ENCODE measurements around the gene DGLUCY. TPM values are rescaled to one million over a fixed set of nuclear protein-coding genes. Genes with fewer than 3 reads are reported as not detected.
A peak's percentile ranks its signal among the peaks of the same experiment; 100 is the strongest.

DGLUCY gene
- total RNA-seq, 2 experiments from 2014 or later: 39.5 to 49.2 TPM

DNA sequence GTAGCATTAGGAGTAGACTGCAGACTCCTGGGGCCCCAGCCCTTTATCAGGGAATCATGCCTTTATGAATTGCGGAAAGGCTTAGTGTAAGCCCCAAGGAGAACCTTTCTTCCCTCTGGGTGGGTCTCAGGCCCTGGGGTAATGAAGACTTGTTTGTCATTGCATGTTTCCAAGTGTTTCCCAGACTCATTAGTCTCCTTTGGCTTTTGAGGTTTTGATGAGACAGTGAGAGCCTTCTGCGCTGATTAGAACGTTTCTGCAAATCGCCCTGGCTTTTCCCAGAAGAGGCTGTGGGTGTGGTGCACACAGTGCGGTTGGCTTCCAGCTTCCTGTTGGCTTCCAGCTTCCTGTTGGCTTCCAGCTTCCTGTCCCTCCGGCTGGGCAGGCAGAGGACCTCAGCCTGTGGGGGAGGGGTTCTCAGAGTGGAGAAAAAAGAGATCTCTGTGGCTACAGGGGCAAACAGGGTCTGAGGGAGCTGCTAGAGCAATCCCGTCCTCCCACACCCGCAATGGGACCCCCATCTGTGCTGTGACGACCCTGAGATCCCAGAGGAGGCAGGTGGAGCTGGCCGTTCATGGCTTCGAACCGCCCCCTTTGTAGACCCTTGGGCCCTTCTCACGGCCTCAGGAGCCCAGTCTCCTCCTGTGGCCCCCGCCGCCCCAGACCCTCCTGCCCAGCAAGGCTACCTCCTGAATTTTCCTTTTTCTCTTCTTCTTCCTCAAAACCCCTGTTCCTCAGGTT lies 88.5 kb downstream of the DGLUCY start:
- H3K27me3 Mint-ChIP-seq (ENCODE audit: low read depth): no peaks in the 10 kb centered on the region
- CTCF ChIA-PET: interaction anchor here (0.6 to 1.5 kb wide), 6 partner anchors 8 to 366 kb away, joined by 3 to 6 read pairs (median 3); no protein-coding TSS in a partner anchor
- peaks cover 5% of the 10 kb centered on the region for H3K9me3 Mint-ChIP-seq
- H3K27ac Mint-ChIP-seq: no peak overlapping the region
- peaks cover 29% of the 10 kb centered on the region for H3K4me1 Mint-ChIP-seq (ENCODE audit: low read depth)
- peaks cover 52% of the 10 kb centered on the region for H3K36me3 Mint-ChIP-seq (ENCODE audit: low read depth)
- intact Hi-C loops (cut with micrococcal nuclease): no loop called here
- no peak for DNase-seq
- no peak overlapping the region for H3K4me3 Mint-ChIP-seq

DNA sequence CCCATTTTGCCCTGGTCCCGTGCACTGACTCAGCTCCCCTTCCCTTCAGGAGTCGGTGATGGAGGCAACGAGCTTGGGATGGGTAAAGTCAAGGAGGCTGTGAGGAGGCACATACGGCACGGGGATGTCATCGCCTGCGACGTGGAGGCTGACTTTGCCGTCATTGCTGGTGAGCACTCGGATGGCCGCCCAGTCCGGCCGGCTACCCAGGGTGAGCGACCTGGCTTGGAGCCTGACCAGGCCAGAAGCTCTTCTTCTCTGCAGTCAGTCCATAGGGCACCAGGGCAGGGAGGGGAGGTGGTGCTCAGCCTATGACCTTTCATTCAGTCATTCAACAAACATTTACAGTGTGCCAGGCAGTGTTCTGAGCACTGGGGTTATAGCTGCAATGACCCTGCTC lies 90.8 kb downstream of the DGLUCY start:
- no peak for DNase-seq
- CTCF ChIA-PET: interaction anchor here (1.0 kb wide), 1 partner anchor 27 kb away, joined by 3 read pairs; no protein-coding TSS in a partner anchor
- intact Hi-C loops (cut with micrococcal nuclease): no loop called here
- H3K27me3 Mint-ChIP-seq (ENCODE audit: low read depth): no peaks in the 10 kb centered on the region
- H3K36me3 Mint-ChIP-seq (ENCODE audit: low read depth): peaks cover 42% of the 10 kb centered on the region
- peaks cover 30% of the 10 kb centered on the region for H3K4me1 Mint-ChIP-seq (ENCODE audit: low read depth)
- H3K4me3 Mint-ChIP-seq: no peak overlapping the region
- H3K27ac Mint-ChIP-seq: peak overlapping the region; percentile 57
- peaks cover 5% of the 10 kb centered on the region for H3K9me3 Mint-ChIP-seq

DNA sequence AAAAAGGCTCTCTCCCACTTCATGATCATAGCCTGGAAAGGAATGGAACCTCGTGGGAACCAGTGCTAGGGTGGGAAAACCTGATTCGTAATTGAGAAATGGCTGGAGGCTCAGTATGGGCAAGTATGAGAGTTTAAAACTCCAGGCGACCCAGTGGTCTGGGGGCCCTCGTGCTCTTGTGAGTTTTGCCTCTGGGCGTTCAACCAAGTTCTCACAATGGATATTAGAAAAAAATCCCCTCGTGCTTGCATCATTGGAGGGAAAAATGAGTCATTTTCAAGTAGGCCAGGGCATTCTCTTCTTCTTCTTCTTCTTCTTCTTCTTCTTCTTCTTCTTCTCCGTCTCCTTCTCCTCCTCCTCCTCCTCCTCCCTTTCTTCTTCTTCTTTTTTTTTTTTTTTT lies 91.6 kb downstream of the DGLUCY start:
- peaks cover 39% of the 10 kb centered on the region for H3K36me3 Mint-ChIP-seq (ENCODE audit: low read depth)
- peaks cover 5% of the 10 kb centered on the region for H3K9me3 Mint-ChIP-seq
- CTCF ChIA-PET: interaction anchor here (0.6 to 1.0 kb wide), 2 partner anchors 28 to 33 kb away, joined by 3 read pairs; no protein-coding TSS in a partner anchor
- peak; percentile 22 for DNase-seq
- H3K27me3 Mint-ChIP-seq (ENCODE audit: low read depth): no peaks in the 10 kb centered on the region
- peak overlapping the region; percentile 35 for H3K27ac Mint-ChIP-seq
- intact Hi-C loops (cut with micrococcal nuclease): no loop called here
- peaks cover 30% of the 10 kb centered on the region for H3K4me1 Mint-ChIP-seq (ENCODE audit: low read depth)
- H3K4me3 Mint-ChIP-seq: no peak overlapping the region

DNA sequence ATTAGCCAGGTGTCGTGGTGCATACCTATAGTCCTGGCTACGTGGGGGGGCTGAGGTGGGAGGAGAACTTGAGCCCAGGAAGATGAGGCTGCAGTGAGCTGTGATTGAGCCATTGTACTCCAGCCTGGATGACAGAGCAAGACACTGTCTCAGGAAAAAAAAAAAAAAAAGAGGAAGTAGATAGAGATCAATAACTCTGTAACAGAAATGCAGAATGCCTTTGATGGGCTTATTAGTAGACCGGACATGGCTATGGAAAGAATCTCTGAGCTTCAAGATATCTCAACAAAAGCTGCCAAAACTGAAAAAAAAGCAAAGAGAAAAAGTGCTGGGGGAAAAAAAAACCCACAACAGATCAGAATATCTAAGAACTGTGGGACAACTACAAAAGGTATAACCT lies 93.1 kb downstream of the DGLUCY start:
- CTCF ChIA-PET: interaction anchor here (0.5 kb wide), 1 partner anchor 71 kb away, joined by 4 read pairs; no protein-coding TSS in a partner anchor
- no peak for DNase-seq
- intact Hi-C loops (cut with micrococcal nuclease): no loop called here
- no peaks in the 10 kb centered on the region for H3K27me3 Mint-ChIP-seq (ENCODE audit: low read depth)
- no peaks in the 10 kb centered on the region for H3K9me3 Mint-ChIP-seq
- peaks cover 36% of the 10 kb centered on the region for H3K36me3 Mint-ChIP-seq (ENCODE audit: low read depth)
- peaks cover 27% of the 10 kb centered on the region for H3K4me1 Mint-ChIP-seq (ENCODE audit: low read depth)
- no peak overlapping the region for H3K27ac Mint-ChIP-seq
- H3K4me3 Mint-ChIP-seq: no peak overlapping the region

DNA sequence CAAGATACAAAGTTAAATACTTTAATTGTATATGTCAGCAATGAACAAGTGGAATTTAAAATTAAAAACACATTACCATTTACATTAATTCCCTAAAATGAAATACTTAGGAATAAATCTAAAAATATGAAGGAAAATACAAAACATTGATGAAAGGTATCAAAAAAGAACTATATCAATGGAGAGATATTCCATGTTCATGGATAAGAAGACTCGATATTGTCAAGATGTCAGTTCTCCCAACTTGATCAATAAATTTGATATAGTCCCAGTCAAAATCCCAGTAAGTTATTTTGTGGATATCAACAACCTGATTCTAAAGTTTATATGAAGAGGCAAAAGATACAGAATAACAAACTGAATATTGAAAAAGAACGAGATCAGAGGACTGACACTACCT lies 97.1 kb downstream of the DGLUCY start:
- no peak overlapping the region for H3K4me3 Mint-ChIP-seq
- H3K27me3 Mint-ChIP-seq (ENCODE audit: low read depth): no peaks in the 10 kb centered on the region
- no peak for DNase-seq
- no peak overlapping the region for H3K27ac Mint-ChIP-seq
- no peaks in the 10 kb centered on the region for H3K9me3 Mint-ChIP-seq
- peaks cover 28% of the 10 kb centered on the region for H3K36me3 Mint-ChIP-seq (ENCODE audit: low read depth)
- intact Hi-C loops (cut with micrococcal nuclease): no loop called here
- H3K4me1 Mint-ChIP-seq (ENCODE audit: low read depth): peaks cover 8% of the 10 kb centered on the region
- CTCF ChIA-PET: interaction anchor here (1.1 kb wide), 1 partner anchor 22 kb away, joined by 3 read pairs; no protein-coding TSS in a partner anchor

DNA sequence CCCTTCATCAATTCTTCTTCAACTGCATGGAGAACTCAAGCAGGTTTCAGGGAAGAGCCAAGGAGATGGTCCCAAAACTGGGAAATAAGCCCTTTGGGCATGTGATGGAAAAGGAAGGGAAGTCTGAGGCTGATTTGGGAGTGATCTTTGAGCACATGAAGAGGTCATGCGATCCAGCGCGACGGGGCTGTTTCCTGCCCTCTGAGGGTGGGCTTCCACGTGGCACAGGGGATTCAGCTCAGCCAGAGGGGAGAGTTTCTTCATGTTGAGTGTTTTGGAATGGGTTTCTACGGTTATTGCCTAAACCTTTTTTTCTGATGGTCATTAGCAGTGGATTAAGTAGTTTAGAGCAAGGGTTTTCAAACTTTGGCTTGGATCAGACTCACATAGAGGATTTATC lies 100.4 kb downstream of the DGLUCY start:
- Mint-ChIP-seq H3K27ac (no peak overlapping the region), H3K4me1 (ENCODE audit: low read depth) (no peaks in the 10 kb centered on the region), H3K36me3 (ENCODE audit: low read depth) (peaks cover 24% of the 10 kb centered on the region), H3K9me3 (no peaks in the 10 kb centered on the region), H3K4me3 (no peak overlapping the region), H3K27me3 (ENCODE audit: low read depth) (no peaks in the 10 kb centered on the region)
- CTCF ChIA-PET: no interaction called here
- no peak for DNase-seq
- intact Hi-C loops (cut with micrococcal nuclease): no loop called here

DNA sequence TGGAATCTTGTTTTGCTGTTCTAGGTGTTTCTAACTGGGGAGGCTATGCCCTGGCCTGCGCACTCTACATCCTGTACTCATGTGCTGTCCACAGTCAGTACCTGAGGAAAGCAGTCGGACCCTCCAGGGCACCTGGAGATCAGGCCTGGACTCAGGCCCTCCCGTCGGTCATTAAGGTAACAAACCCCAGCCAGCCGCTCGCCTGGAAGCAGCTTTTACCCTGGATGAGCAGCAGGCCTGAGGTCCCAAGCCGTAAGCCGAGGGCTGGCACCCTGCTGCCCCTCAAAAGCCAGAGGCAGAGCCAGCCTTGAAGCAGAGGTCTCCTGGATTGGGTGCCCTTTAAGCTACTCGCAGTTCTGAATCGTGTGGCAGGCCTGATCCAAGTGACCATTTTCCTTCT lies 101.5 kb downstream of the DGLUCY start:
- peaks cover 24% of the 10 kb centered on the region for H3K36me3 Mint-ChIP-seq (ENCODE audit: low read depth)
- CTCF ChIA-PET: interaction anchor here (0.6 to 0.9 kb wide), 2 partner anchors 31 to 40 kb away, joined by 4 read pairs; no protein-coding TSS in a partner anchor
- H3K27ac Mint-ChIP-seq: no peak overlapping the region
- intact Hi-C loops (cut with micrococcal nuclease): no loop called here
- DNase-seq: no peak
- H3K4me1 Mint-ChIP-seq (ENCODE audit: low read depth): peaks cover 2% of the 10 kb centered on the region
- H3K4me3 Mint-ChIP-seq: no peak overlapping the region
- H3K9me3 Mint-ChIP-seq: no peaks in the 10 kb centered on the region
- no peaks in the 10 kb centered on the region for H3K27me3 Mint-ChIP-seq (ENCODE audit: low read depth)

DNA sequence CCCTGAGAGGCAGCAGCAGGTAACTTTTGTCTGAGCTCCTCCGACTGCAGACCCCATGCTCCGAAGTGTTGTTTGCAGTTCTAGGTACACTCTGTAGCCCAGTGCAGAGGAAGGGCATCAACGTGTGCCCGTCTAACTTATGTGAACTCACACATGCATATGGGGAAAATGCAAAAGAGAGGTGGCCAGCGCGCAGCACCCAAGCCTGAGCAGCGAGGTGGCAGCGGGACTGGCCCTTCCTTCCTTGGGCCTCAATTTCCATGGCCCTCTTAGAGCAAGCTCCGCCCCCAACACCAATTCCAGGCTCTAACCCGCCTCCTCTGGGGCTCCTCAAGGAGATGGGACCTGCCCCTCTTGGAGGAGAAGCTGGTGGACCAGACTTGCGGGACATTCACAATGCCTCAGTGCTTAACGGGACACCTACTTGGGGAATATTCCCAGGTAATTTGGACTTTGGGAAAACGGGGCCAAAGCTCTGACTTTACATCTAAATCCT lies 102.9 kb downstream of the DGLUCY start:
- no peak for DNase-seq
- CTCF ChIA-PET: no interaction called here
- H3K4me3 Mint-ChIP-seq: no peak overlapping the region
- no peaks in the 10 kb centered on the region for H3K9me3 Mint-ChIP-seq
- H3K36me3 Mint-ChIP-seq (ENCODE audit: low read depth): peaks cover 26% of the 10 kb centered on the region
- no peaks in the 10 kb centered on the region for H3K27me3 Mint-ChIP-seq (ENCODE audit: low read depth)
- intact Hi-C loops (cut with micrococcal nuclease): no loop called here
- no peak overlapping the region for H3K27ac Mint-ChIP-seq
- peaks cover 13% of the 10 kb centered on the region for H3K4me1 Mint-ChIP-seq (ENCODE audit: low read depth)

DNA sequence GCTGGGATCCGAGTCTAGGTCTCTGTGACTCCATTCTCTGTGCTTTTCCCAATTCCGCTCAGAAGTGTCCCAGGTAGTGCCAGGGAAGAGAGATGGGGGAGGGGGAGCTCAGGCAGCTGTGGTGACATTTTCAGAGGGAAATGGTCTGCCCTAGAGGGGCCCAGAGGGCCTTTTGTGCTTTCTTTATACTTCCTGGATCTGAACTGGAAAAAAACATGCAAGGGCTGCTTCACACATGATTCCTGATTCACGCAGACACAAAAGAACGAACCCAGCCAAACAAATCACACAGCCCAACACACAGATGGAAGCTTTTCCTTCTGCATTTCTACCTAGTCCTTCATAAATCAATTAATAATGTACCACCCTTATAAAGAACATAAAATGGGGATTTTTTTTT lies 104.1 kb downstream of the DGLUCY start:
- H3K27me3 Mint-ChIP-seq (ENCODE audit: low read depth): no peaks in the 10 kb centered on the region
- H3K36me3 Mint-ChIP-seq (ENCODE audit: low read depth): peaks cover 36% of the 10 kb centered on the region
- CTCF ChIA-PET: no interaction called here
- no peak overlapping the region for H3K27ac Mint-ChIP-seq
- intact Hi-C loops (cut with micrococcal nuclease): no loop called here
- no peak overlapping the region for H3K4me3 Mint-ChIP-seq
- DNase-seq: no peak
- peaks cover 24% of the 10 kb centered on the region for H3K4me1 Mint-ChIP-seq (ENCODE audit: low read depth)
- H3K9me3 Mint-ChIP-seq: peaks cover 6% of the 10 kb centered on the region

DNA sequence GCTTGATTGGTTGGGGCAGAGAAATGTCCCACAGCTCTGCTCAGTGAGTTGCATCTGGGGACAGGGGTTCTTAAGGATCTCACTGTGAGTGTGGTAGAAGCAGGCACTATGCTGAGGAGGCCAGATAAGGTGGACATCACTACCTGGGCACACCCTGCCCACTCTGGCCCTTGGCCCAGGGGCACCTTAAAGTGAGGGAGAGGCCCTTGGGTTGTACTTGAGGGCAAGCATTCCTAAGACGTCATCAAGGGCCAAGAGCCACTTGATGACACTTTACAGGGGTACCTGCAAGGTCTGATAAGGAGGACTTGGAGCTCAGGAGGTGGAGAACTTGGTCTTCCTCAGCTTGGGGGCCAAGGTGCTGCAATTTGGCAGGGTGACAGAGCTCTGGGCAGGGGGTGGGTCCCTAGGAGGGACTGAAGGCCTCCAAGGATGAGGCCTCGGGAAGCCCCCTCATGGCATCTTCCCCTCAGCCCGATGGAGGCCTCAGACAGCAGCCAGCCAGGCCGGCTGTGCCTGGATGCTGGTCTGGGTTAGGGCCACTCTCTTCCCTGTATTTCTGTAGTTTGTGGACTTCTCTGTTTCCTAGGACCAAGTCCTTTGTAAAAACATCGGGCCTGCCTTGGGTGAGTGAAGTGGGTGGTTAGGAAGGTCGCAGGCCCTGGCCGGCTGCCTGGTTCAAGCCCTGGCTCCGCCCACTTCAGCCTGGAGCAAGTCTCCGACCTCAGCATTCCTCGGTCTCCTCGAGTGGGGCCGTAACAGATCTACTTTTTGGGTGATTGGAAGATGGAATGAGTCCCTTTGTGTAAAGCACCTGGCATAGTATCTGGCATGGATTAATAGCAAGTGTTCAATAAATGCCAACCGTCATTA lies 105.9 kb downstream of the DGLUCY start:
- Mint-ChIP-seq H3K27me3 (ENCODE audit: low read depth) (no peaks in the 10 kb centered on the region), H3K9me3 (peaks cover 14% of the 10 kb centered on the region), H3K27ac (no peak overlapping the region), H3K4me3 (no peak overlapping the region), H3K4me1 (ENCODE audit: low read depth) (peaks cover 38% of the 10 kb centered on the region), H3K36me3 (ENCODE audit: low read depth) (peaks cover 47% of the 10 kb centered on the region)
- DNase-seq: no peak
- CTCF ChIA-PET: no interaction called here
- intact Hi-C loops (cut with micrococcal nuclease): no loop called here

DNA sequence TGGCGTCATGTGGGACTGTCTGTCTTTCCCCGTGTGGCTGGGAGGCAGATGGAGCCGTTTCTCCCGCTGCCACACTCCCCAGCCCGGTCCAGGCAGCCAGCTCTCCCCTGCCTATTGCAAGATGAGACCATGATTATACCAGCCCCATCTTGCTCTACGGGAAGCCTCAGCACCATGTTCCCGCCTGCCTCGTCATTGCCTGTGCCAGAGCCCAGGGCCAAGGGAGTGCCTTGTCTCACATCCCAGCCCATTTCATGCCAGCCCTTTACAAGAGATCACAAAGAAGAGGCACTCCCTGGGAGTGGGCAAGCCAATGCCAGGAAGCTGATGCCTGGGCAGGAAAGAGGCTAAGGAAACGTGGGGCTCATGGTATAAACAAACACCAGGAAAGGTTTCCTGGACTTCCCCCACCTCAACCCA lies 106.7 kb downstream of the DGLUCY start:
- CTCF ChIA-PET: no interaction called here
- Mint-ChIP-seq H3K27ac (no peak overlapping the region), H3K36me3 (ENCODE audit: low read depth) (peaks cover 50% of the 10 kb centered on the region)

DNA sequence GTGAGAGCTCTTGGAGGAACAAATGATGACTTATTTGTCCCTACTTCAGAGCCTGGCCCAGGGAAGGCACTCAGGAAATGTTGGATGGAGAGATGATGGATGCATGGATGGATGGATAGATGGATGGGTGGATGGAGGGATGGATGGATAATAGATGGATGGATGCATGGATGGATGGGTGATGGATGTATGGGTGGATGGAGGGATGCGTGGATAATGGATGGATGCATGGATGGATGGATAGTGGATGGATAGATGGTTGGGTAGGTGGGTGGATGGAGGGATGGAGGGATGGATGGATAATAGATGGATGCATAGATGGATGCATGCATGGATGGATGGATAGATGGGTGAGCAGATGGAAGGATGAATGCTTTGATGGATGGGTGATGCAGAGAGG lies 107.4 kb downstream of the DGLUCY start:
- Mint-ChIP-seq H3K4me1 (ENCODE audit: low read depth) (peaks cover 53% of the 10 kb centered on the region), H3K27me3 (ENCODE audit: low read depth) (no peaks in the 10 kb centered on the region), H3K9me3 (peaks cover 14% of the 10 kb centered on the region), H3K36me3 (ENCODE audit: low read depth) (peaks cover 51% of the 10 kb centered on the region), H3K27ac (no peak overlapping the region), H3K4me3 (no peak overlapping the region)
- intact Hi-C loops (cut with micrococcal nuclease): no loop called here
- no peak for DNase-seq
- CTCF ChIA-PET: interaction anchor here (0.6 kb wide), 1 partner anchor 64 kb away, joined by 3 read pairs; no protein-coding TSS in a partner anchor

More for the DNA sequence above, 106.7 kb downstream of the DGLUCY start:
- DNase-seq: no peak
- H3K4me3 Mint-ChIP-seq: no peak overlapping the region
- intact Hi-C loops (cut with micrococcal nuclease): no loop called here
- peaks cover 14% of the 10 kb centered on the region for H3K9me3 Mint-ChIP-seq
- peaks cover 47% of the 10 kb centered on the region for H3K4me1 Mint-ChIP-seq (ENCODE audit: low read depth)
- no peaks in the 10 kb centered on the region for H3K27me3 Mint-ChIP-seq (ENCODE audit: low read depth)
